HG03469 (cell line): ENCODE measurements around the gene CD226.
"Not testable (repeated sequence)": the region's sequence is repeated elsewhere in the genome, so short reads cannot be mapped to it uniquely, and the experiment has no call there.

Experiments
- ATAC-seq: cut with Tn5 transposase; IDR thresholded peaks from one replicate; pipeline ENCODE4 v1.9.1; 2021; ENCODE audit warnings: mild to moderate bottlenecking, moderate library complexity, moderate number of reproducible peaks; ENCODE audit not compliant: unreplicated experiment

CD226 gene

GRCh38 chr18:69876490-69876889 is 71.2 kb downstream of the CD226 start:
- ATAC-seq: no peak

- no peak for ATAC-seq
Measured at GRCh38 chr18:69874058-69874457, 73.6 kb downstream of the CD226 start.

GRCh38 chr18:69872661-69873060 is 75.0 kb downstream of the CD226 start:
- no peak for ATAC-seq

- ATAC-seq: no peak
Measured at GRCh38 chr18:69871363-69871762, 76.3 kb downstream of the CD226 start.

GRCh38 chr18:69870736-69871135 is 76.9 kb downstream of the CD226 start:
- no peak for ATAC-seq

- ATAC-seq: no peak
Measured at GRCh38 chr18:69866212-69866611, 81.5 kb downstream of the CD226 start.

GRCh38 chr18:69865776-69866175 is 81.9 kb downstream of the CD226 start:
- no peak for ATAC-seq

- peak; percentile 76 for ATAC-seq
Measured at GRCh38 chr18:69864802-69865201, 82.9 kb downstream of the CD226 start.

GRCh38 chr18:69858897-69859296 is 88.8 kb downstream of the CD226 start:
- ATAC-seq: no peak

- no peak for ATAC-seq
Measured at GRCh38 chr18:69854455-69854854, 93.2 kb downstream of the CD226 start.

- no peak for ATAC-seq
Measured at GRCh38 chr18:69853051-69853450, 94.6 kb downstream of the CD226 start.

GRCh38 chr18:69845593-69846506 is 101.8 kb downstream of the CD226 start:
- ATAC-seq: no peak

GRCh38 chr18:69844656-69845055 is 103.0 kb downstream of the CD226 start:
- no peak for ATAC-seq

- no peak for ATAC-seq
Measured at GRCh38 chr18:69843015-69843414, 104.7 kb downstream of the CD226 start.

- ATAC-seq: no peak
Measured at GRCh38 chr18:69841117-69841516, 106.6 kb downstream of the CD226 start.

GRCh38 chr18:69840445-69840844 is 107.2 kb downstream of the CD226 start:
- ATAC-seq: no peak

- no peak for ATAC-seq
Measured at GRCh38 chr18:69840001-69840400, 107.7 kb downstream of the CD226 start.

- no peak for ATAC-seq
Measured at GRCh38 chr18:69839497-69839896, 108.2 kb downstream of the CD226 start.

- ATAC-seq: no peak
Measured at GRCh38 chr18:69838620-69839411, 108.9 kb downstream of the CD226 start.

- no peak for ATAC-seq
Measured at GRCh38 chr18:69838003-69838402, 109.7 kb downstream of the CD226 start.

- not testable (repeated sequence) for ATAC-seq
Measured at GRCh38 chr18:69834980-69835379, 112.7 kb downstream of the CD226 start.

GRCh38 chr18:69830189-69830588 is 117.5 kb downstream of the CD226 start:
- ATAC-seq: no peak
